H9 (cell line): Measurements from ENCODE around the gene ZNF133. TPM values are rescaled to one million over a fixed set of nuclear protein-coding genes. Genes with fewer than 3 reads are reported as not detected.
A peak's percentile ranks its signal among the peaks of the same experiment; 100 is the strongest.

Experiments used
- DNase-seq: peaks from one replicate; pipeline ENCODE4 v3.0.0-alpha.2; 2017
- H2AFZ ChIP-seq: one replicate; pipeline ENCODE4 v1.6.1; 2013; ENCODE audit warnings: mild to moderate bottlenecking, low read length, control low read depth, moderate library complexity
- H2AK5ac ChIP-seq: 2 replicates; pipeline ENCODE4 v1.6.1; 2013; ENCODE audit warnings: low read length, control low read depth, mixed read lengths; ENCODE audit not compliant: insufficient read length
- H2BK120ac ChIP-seq: one replicate; pipeline ENCODE4 v1.6.1; 2013; ENCODE audit warnings: low read depth, mild to moderate bottlenecking, low read length, control low read depth, inconsistent platforms; ENCODE audit not compliant: poor library complexity, severe bottlenecking
- H2BK12ac ChIP-seq: 2 replicates; pipeline ENCODE4 v1.6.1; 2013; ENCODE audit warnings: low read length, control low read depth, mixed read lengths, low read depth; ENCODE audit not compliant: insufficient read length
- H2BK15ac ChIP-seq: 2 replicates; pipeline ENCODE4 v1.6.1; 2013; ENCODE audit warnings: low read depth, low read length, control low read depth
- H2BK20ac ChIP-seq: one replicate; pipeline ENCODE4 v1.6.1; 2013; ENCODE audit warnings: low read depth, mild to moderate bottlenecking, low read length, control low read depth, inconsistent platforms; ENCODE audit not compliant: poor library complexity, severe bottlenecking
- H2BK5ac ChIP-seq: 2 replicates; pipeline ENCODE4 v1.6.1; 2013; ENCODE audit warnings: low read length, control low read depth, mixed read lengths; ENCODE audit not compliant: insufficient read length
- H3K14ac ChIP-seq: 2 replicates; pipeline ENCODE4 v1.6.1; 2013; ENCODE audit warnings: low read length, control low read depth; ENCODE audit not compliant: insufficient read depth
- H3K18ac ChIP-seq: 2 replicates; pipeline ENCODE4 v1.6.1; 2013; ENCODE audit warnings: low read depth, mild to moderate bottlenecking, mixed read lengths, low read length, control low read depth; ENCODE audit not compliant: insufficient read length
- H3K23ac ChIP-seq: 2 replicates; pipeline ENCODE4 v1.6.1; 2013; ENCODE audit warnings: low read length, control low read depth, mixed read lengths, low read depth; ENCODE audit not compliant: insufficient read length
- H3K23me2 ChIP-seq: 2 replicates; pipeline ENCODE4 v1.6.1; 2013; ENCODE audit warnings: low read depth, mild to moderate bottlenecking, mixed read lengths, low read length, control low read depth; ENCODE audit not compliant: insufficient read length, poor library complexity, severe bottlenecking
- H3K27ac ChIP-seq: 2 replicates; pipeline ENCODE4 v1.5.1; 2013; ENCODE audit warnings: low read length, control low read depth, mixed read lengths, low read depth; ENCODE audit not compliant: insufficient read length
- H3K27me3 ChIP-seq: 2 replicates; pipeline ENCODE4 v1.6.1; 2013; ENCODE audit warnings: low read length, control low read depth, inconsistent platforms; ENCODE audit not compliant: insufficient read depth
- H3K4ac ChIP-seq: 2 replicates; pipeline ENCODE4 v1.6.1; 2013; ENCODE audit warnings: low read depth, mild to moderate bottlenecking, control low read depth, inconsistent platforms, low read length, moderate library complexity
- H3K4me1 ChIP-seq: 2 replicates; pipeline ENCODE4 v1.6.1; 2013; ENCODE audit warnings: low read length, control low read depth, inconsistent platforms; ENCODE audit not compliant: insufficient read depth
- H3K4me2 ChIP-seq: 2 replicates; pipeline ENCODE4 v1.6.1; 2013; ENCODE audit warnings: low read length, control low read depth, mixed read lengths; ENCODE audit not compliant: insufficient read length, insufficient read depth
- H3K56ac ChIP-seq: 2 replicates; pipeline ENCODE4 v1.6.1; 2013; ENCODE audit warnings: low read depth, mild to moderate bottlenecking, mixed read lengths, low read length, control low read depth; ENCODE audit not compliant: insufficient read length
- H3K79me1 ChIP-seq: 2 replicates; pipeline ENCODE4 v1.6.1; 2013; ENCODE audit warnings: low read depth, mild to moderate bottlenecking, moderate library complexity, low read length, control low read depth, inconsistent platforms; ENCODE audit not compliant: insufficient read depth, poor library complexity, severe bottlenecking
- H3K79me2 ChIP-seq: 2 replicates; pipeline ENCODE4 v1.6.1; 2013; ENCODE audit warnings: low read length, control low read depth, inconsistent platforms; ENCODE audit not compliant: insufficient read depth
- H3K9ac ChIP-seq: 2 replicates; pipeline ENCODE4 v1.6.1; 2013; ENCODE audit warnings: low read length, control low read depth, mixed read lengths; ENCODE audit not compliant: insufficient read length; ENCODE audit errors: extremely low read depth
- H3K9me3 ChIP-seq: one replicate; pipeline ENCODE4 v1.6.1; 2013; ENCODE audit warnings: low read depth, low read length, inconsistent platforms; ENCODE audit not compliant: control insufficient read depth
- H3T11ph ChIP-seq: one replicate; pipeline ENCODE4 v1.6.1; 2013; ENCODE audit warnings: mild to moderate bottlenecking, low read length, control low read depth, inconsistent platforms
- H4K20me1 ChIP-seq: one replicate; pipeline ENCODE4 v1.6.1; 2013; ENCODE audit not compliant: control insufficient read depth, insufficient read length, insufficient read depth
- H4K5ac ChIP-seq: 2 replicates; pipeline ENCODE4 v1.6.1; 2013; ENCODE audit warnings: low read depth, mild to moderate bottlenecking, mixed read lengths, low read length, control low read depth; ENCODE audit not compliant: insufficient read length
- H4K8ac ChIP-seq: replicated peaks from 2 replicates; pipeline ENCODE4 v1.6.1; 2013; ENCODE audit warnings: low read length, control low read depth, mixed read lengths, low read depth; ENCODE audit not compliant: insufficient read length
- H4K91ac ChIP-seq: 2 replicates; pipeline ENCODE4 v1.6.1; 2013; ENCODE audit warnings: low read depth, mild to moderate bottlenecking, moderate library complexity, mixed read lengths, low read length, control low read depth; ENCODE audit not compliant: insufficient read length
- H3K27ac Mint-ChIP-seq, 3 experiments: 2 replicates in 2 of 3; 3 replicates in 1 of 3; pipeline ENCODE4 v1.8.0; 2020 to 2021; ENCODE audit warnings: mixed read lengths in 3 of 3, mild to moderate bottlenecking in 1 of 3, moderate library complexity in 1 of 3
- H3K27me3 Mint-ChIP-seq: 2 replicates; pipeline ENCODE4 v1.8.0; 2021; ENCODE audit warnings: low read depth, mild to moderate bottlenecking, moderate library complexity, mixed read lengths
- H3K36me3 Mint-ChIP-seq, 3 experiments: 2 replicates in 2 of 3; 3 replicates in 1 of 3; pipeline ENCODE4 v1.8.0; 2020 to 2021; ENCODE audit warnings: low read depth in 3 of 3, mixed read lengths in 3 of 3; ENCODE audit not compliant: insufficient read depth in 1 of 3
- H3K4me1 Mint-ChIP-seq, 2 experiments: 2 replicates each; pipeline ENCODE4 v1.8.0; 2020; ENCODE audit warnings: mixed read lengths in 2 of 2
- H3K4me3 Mint-ChIP-seq, 2 experiments: 2 replicates in 1 of 2; 3 replicates in 1 of 2; pipeline ENCODE4 v1.8.0; 2020 to 2021; ENCODE audit warnings: mild to moderate bottlenecking in 2 of 2, mixed read lengths in 2 of 2, moderate library complexity in 1 of 2
- H3K9me3 Mint-ChIP-seq, 2 experiments: 2 replicates in 1 of 2; 3 replicates in 1 of 2; pipeline ENCODE4 v1.8.0; 2020; ENCODE audit warnings: mild to moderate bottlenecking in 2 of 2, mixed read lengths in 2 of 2, moderate library complexity in 1 of 2
- CTCF ChIP-seq: fragments of 200-600 bp; sonication (generic); conservative IDR thresholded peaks from 3 replicates; pipeline ENCODE4 v1.8.0; 2021; ENCODE audit warnings: antibody characterized with exemption, mild to moderate bottlenecking
- WGBS: extraction: QIAGEN DNeasy Blood & Tissue Kit; methylation state at CpG from one replicate; pipeline ENCODE4 v1.1.7; 2013; ENCODE audit warnings: missing lambda C conversion rate, low lambda C conversion rate, mixed read lengths; ENCODE audit not compliant: insufficient read length; ENCODE audit errors: extremely low coverage; 5-methylcytosine and 5-hydroxymethylcytosine counted together
- total RNA-seq: library from RNA; stranded (reverse); gene quantifications from 2 replicates; pipeline ENCODE4 v1.2.1, GENCODE V29; 2021

Gene ZNF133
- total RNA-seq, 1 experiment from 2014 or later, result 11.0 TPM

- no peak for TF ChIP-seq CTCF
- Histone ChIP-seq H4K8ac (no peak overlapping the region), H4K5ac (no peak overlapping the region), H2BK120ac (no peak overlapping the region), H3K79me2 (no peaks in the 10 kb centered on the region), H2BK5ac (no peak overlapping the region), H3K27ac (no peak overlapping the region), H3K27me3 (no peaks in the 10 kb centered on the region), H3K4me2 (no peak overlapping the region), H2AFZ (no peak overlapping the region), H2BK20ac (no peak overlapping the region), H3K4ac (no peak overlapping the region), H3K23me2 (no peaks in the 10 kb centered on the region), H2BK12ac (no peak overlapping the region), H3K56ac (no peak overlapping the region), H3K9ac (no peak overlapping the region), H3K4me1 (no peaks in the 10 kb centered on the region), H2AK5ac (no peak overlapping the region), H3K79me1 (no peaks in the 10 kb centered on the region), H3K9me3 (no peaks in the 10 kb centered on the region), H3K18ac (no peak overlapping the region), H4K91ac (no peak overlapping the region), H2BK15ac (no peak overlapping the region), H4K20me1 (no peaks in the 10 kb centered on the region), H3K23ac (no peak overlapping the region), H3T11ph (no peak overlapping the region), H3K14ac (no peak overlapping the region)
- no peak overlapping the region for H3K4me3 Mint-ChIP-seq
- no peak for DNase-seq
- H3K4me1 Mint-ChIP-seq, result no peaks in the 10 kb centered on the region
- no peaks in the 10 kb centered on the region for H3K27me3 Mint-ChIP-seq
- peaks cover 13 to 25% (median 23%) of the 10 kb centered on the region in 3 experiments for H3K36me3 Mint-ChIP-seq
- H3K27ac Mint-ChIP-seq, result peak overlapping the region in 1 of 3 experiments; percentile 16; a peak in 1 of 7 replicates
- H3K9me3 Mint-ChIP-seq, result no peaks in the 10 kb centered on the region
- no CpG with 5 or more reads among the region's 8 CpGs for WGBS
Measured at GRCh38 chr20:18314786-18315406, 26.6 kb downstream of the ZNF133 start.
